Measurements from ENCODE around the gene LRRC51.
A peak's percentile ranks its signal among the peaks of the same experiment; 100 is the strongest.

The LRRC51 gene

DNA sequence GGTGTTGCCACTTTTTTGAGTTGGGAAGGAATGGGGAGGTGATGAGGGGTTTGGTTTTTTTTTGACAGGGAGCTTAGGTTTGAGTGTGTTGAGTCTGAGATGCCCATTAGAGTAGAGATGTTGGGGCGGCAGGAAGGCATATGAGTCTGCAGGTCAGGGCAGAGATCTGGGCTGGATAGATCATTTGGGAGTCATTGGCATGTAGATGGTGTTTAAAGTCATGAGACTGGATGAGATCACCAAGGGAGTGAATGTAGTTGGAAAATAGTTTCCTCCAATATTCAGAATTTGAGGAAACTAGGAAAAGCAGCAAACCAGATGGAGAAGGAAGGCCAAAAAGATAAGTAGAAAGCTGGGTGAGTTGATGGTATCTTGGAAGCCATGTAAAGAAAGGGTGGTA is 33.9 kb downstream of the LRRC51 start:
- H3K9me2 ChIP-seq (replicated peaks; ENCODE audit: insufficient read depth, low read length) = no peaks in the 10 kb centered on the region
- no peak overlapping the region for H2AFZ ChIP-seq (ENCODE audit: low read length)
- H3K79me2 ChIP-seq (ENCODE audit: low read length) = peaks cover 8% of the 10 kb centered on the region; the same call in 1 of the 2 replicates
- no peak for DNase-seq
- H3K4me3 ChIP-seq (ENCODE audit: low read length) = no peak overlapping the region
- H4K20me1 ChIP-seq (ENCODE audit: insufficient read depth, low read length) = no peaks in the 10 kb centered on the region
- TF ChIP-seq EZH2phosphoT487 (IDR thresholded peaks at IDR 0.05; ENCODE audit: low read length) (no peak), EZH2 (optimal IDR thresholded peaks at IDR 0.05; ENCODE audit: low read depth, low read length) (no peak)
- TF ChIP-seq, protein P1, sequence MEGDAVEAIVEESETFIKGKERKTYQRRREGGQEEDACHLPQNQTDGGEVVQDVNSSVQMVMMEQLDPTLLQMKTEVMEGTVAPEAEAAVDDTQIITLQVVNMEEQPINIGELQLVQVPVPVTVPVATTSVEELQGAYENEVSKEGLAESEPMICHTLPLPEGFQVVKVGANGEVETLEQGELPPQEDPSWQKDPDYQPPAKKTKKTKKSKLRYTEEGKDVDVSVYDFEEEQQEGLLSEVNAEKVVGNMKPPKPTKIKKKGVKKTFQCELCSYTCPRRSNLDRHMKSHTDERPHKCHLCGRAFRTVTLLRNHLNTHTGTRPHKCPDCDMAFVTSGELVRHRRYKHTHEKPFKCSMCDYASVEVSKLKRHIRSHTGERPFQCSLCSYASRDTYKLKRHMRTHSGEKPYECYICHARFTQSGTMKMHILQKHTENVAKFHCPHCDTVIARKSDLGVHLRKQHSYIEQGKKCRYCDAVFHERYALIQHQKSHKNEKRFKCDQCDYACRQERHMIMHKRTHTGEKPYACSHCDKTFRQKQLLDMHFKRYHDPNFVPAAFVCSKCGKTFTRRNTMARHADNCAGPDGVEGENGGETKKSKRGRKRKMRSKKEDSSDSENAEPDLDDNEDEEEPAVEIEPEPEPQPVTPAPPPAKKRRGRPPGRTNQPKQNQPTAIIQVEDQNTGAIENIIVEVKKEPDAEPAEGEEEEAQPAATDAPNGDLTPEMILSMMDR (IDR thresholded peaks at IDR 0.05; ENCODE audit: low read length) = no peak
- H3K4me2 ChIP-seq (ENCODE audit: low read depth, low read length) = no peak overlapping the region
- H3K9me3 ChIP-seq (replicated peaks; ENCODE audit: insufficient read depth, low read length) = no peaks in the 10 kb centered on the region
- peaks cover 13% of the 10 kb centered on the region for H3K4me1 ChIP-seq (ENCODE audit: low read length)
- H3K27me3 ChIP-seq (replicated peaks; ENCODE audit: insufficient read depth, low read length) = no peaks in the 10 kb centered on the region
- no peak overlapping the region for H3K9ac ChIP-seq (ENCODE audit: low read length)
- no peaks in the 10 kb centered on the region for H3K36me3 ChIP-seq (replicated peaks; ENCODE audit: insufficient read depth, low read length)
- no peak overlapping the region for H3K27ac ChIP-seq (ENCODE audit: low read length)
- peaks cover 8% of the 10 kb centered on the region; the same call in 1 of the 2 replicates for H3F3A ChIP-seq (ENCODE audit: insufficient read depth, low read length)

DNA sequence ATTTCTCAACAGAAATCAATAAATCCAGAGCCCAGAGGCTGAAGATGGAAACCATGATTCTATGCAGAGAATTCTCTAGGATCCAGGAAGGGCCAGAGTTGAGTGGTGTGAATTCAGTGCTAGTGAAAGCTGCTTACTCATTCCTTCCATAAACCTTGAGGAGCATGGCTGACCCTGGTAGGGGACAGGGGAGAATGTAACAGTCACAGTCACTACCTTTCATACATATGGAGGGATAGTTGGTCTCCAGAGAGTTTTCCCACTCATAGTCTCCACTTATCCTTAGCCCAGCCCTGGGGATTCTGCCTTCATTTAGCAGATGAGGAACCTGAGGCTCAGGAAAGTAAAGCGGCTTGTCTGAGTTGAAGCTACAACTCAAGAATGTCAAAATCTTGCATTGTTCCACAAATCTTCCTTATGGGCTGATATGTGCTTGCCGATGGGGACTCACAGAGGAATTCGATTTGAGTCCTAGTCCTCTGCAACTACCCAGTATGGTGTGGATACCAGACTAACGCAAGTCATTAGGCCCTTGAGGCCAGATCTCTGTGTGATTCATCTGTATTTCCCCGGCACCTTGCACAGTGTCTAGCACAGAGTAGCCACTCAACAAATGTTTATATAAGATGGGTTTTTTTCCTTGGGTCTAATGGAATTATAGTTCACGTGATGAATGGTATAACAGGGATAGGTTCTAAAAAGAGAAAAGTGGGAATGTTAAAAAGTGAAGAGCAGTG is 35.5 kb downstream of the LRRC51 start:
- Histone ChIP-seq H3K27ac (ENCODE audit: low read length) (no peak overlapping the region), H3K36me3 (replicated peaks; ENCODE audit: insufficient read depth, low read length) (no peaks in the 10 kb centered on the region), H3K4me2 (ENCODE audit: low read depth, low read length) (no peak overlapping the region), H3K4me1 (ENCODE audit: low read length) (peaks cover 11% of the 10 kb centered on the region), H3K27me3 (replicated peaks; ENCODE audit: insufficient read depth, low read length) (no peaks in the 10 kb centered on the region), H3F3A (ENCODE audit: insufficient read depth, low read length) (peaks cover 6% of the 10 kb centered on the region; the same call in 1 of the 2 replicates), H3K9me2 (replicated peaks; ENCODE audit: insufficient read depth, low read length) (no peaks in the 10 kb centered on the region), H3K4me3 (ENCODE audit: low read length) (no peak overlapping the region), H4K20me1 (ENCODE audit: insufficient read depth, low read length) (no peaks in the 10 kb centered on the region), H3K9me3 (replicated peaks; ENCODE audit: insufficient read depth, low read length) (no peaks in the 10 kb centered on the region), H3K79me2 (ENCODE audit: low read length) (0 out of 2 replicates have a peak, but pooled peaks cover 4% of the 10 kb centered on the region), H3K9ac (ENCODE audit: low read length) (no peak overlapping the region), H2AFZ (ENCODE audit: low read length) (no peak overlapping the region)
- DNase-seq = no peak
- TF ChIP-seq EZH2phosphoT487 (IDR thresholded peaks at IDR 0.05; ENCODE audit: low read length) (no peak), EZH2 (optimal IDR thresholded peaks at IDR 0.05; ENCODE audit: low read depth, low read length) (no peak)
- TF ChIP-seq, protein P1 (IDR thresholded peaks at IDR 0.05; ENCODE audit: low read length) = no peak

DNA sequence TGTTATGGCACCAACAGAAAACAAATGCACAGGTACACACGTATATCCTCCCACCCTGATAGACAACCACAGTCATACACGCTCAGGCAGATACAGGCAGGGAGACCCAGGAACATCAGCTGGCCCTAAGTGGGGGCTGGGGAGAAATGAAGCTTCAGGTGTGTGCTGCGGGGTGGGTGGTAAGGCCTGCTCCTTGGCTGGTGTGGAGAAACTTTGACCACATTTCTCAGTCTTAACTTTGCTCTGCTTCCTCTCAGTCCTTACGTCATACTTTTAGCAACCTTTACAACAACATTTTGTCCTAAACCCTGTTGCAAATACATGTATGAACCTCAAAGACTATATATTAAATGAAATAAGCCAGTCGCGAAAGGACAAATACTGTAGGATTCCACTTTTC is 38.5 kb downstream of the LRRC51 start:
- 0 out of 2 replicates have a peak overlapping the region, but pooled peaks have one; percentile 15 for H2AFZ ChIP-seq (ENCODE audit: low read length)
- no peaks in the 10 kb centered on the region for H3K9me2 ChIP-seq (replicated peaks; ENCODE audit: insufficient read depth, low read length)
- H3K4me3 ChIP-seq (ENCODE audit: low read length) = no peak overlapping the region
- H3K9ac ChIP-seq (ENCODE audit: low read length) = no peak overlapping the region
- no peaks in the 10 kb centered on the region for H3K36me3 ChIP-seq (replicated peaks; ENCODE audit: insufficient read depth, low read length)
- no peaks in the 10 kb centered on the region for H4K20me1 ChIP-seq (ENCODE audit: insufficient read depth, low read length)
- no peak for DNase-seq
- H3K79me2 ChIP-seq (ENCODE audit: low read length) = no peaks in the 10 kb centered on the region
- no peak overlapping the region for H3K27ac ChIP-seq (ENCODE audit: low read length)
- no peaks in the 10 kb centered on the region for H3K4me1 ChIP-seq (ENCODE audit: low read length)
- no peaks in the 10 kb centered on the region for H3F3A ChIP-seq (ENCODE audit: insufficient read depth, low read length)
- no peaks in the 10 kb centered on the region for H3K9me3 ChIP-seq (replicated peaks; ENCODE audit: insufficient read depth, low read length)
- TF ChIP-seq EZH2phosphoT487 (IDR thresholded peaks at IDR 0.05; ENCODE audit: low read length) (no peak), EZH2 (optimal IDR thresholded peaks at IDR 0.05; ENCODE audit: low read depth, low read length) (no peak)
- TF ChIP-seq, protein P1 (IDR thresholded peaks at IDR 0.05; ENCODE audit: low read length) = no peak
- H3K4me2 ChIP-seq (ENCODE audit: low read depth, low read length) = no peak overlapping the region
- H3K27me3 ChIP-seq (replicated peaks; ENCODE audit: insufficient read depth, low read length) = no peaks in the 10 kb centered on the region
